ENCODE results near the gene BTG3. TPM values are rescaled to one million over a fixed set of nuclear protein-coding genes. Genes with fewer than 3 reads are reported as not detected.

The BTG3 gene
- total and polyA plus RNA-seq, 9 of the 15 experiments (the other 6 are each of a cell fraction or from before 2014, with no cell fraction given) = 11.7 to 43.0 (median 29.7) TPM

DNA sequence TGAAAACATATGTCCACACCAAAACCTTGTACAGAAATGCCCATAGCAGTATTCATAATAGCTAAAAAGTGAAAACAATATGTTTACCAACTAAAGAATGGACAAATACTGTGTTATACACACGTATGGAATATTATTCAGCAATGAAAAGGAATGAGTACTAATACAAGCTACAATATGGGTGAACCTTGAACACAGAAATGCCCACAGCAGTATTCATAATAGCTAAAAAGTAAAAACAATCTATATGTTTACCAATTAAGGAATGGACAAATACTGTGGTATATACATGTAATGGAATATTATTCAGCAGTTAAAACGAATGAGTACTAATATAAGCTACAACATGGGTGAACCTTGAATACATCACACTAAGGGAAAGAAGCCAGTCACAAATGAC lies 3.0 kb downstream of the BTG3 start:
- ChIA-PET CTCF (ENCODE audit: low intra/inter-chr PET ratio) (no interaction called here), POLR2A (interaction anchor here (0.9 to 3.6 kb wide), 3 partner anchors 8 to 24 kb away, joined by 3 to 31 read pairs (median 4); no protein-coding TSS in a partner anchor)
- Histone ChIP-seq H4K20me1 (replicated peaks; ENCODE audit: control insufficient read depth, insufficient read depth, low read length) (no peaks in the 10 kb centered on the region), H3K27me3 (ENCODE audit: control insufficient read depth in 2 of 2, insufficient read depth in 2 of 2, low read length in 2 of 2) (no peaks in the 10 kb centered on the region), H3K4me2 (ENCODE audit: insufficient read depth, low read length) (peak overlapping the region; percentile 20; the same call in 1 of the 2 replicates), H3K4me3 (no peak overlapping the region), H3K9ac (ENCODE audit: insufficient read depth in 1 of 2, low read depth in 2 of 2, low read length in 2 of 2) (peak overlapping the region in 1 of 2 experiments; percentile 99; a peak in 1 of 4 replicates), H3K9me1 (ENCODE audit: control insufficient read depth, insufficient read depth, low read length) (no peaks in the 10 kb centered on the region), H3K4me1 (replicated peaks in 1 of 2; ENCODE audit: control insufficient read depth in 2 of 2, insufficient read depth in 2 of 2, low read length in 2 of 2) (peaks cover 2 to 15% of the 10 kb centered on the region in 2 experiments; a peak in 4 of 5 replicates), H3K36me3 (ENCODE audit: control insufficient read depth, insufficient read depth, low read length) (peaks cover 61% of the 10 kb centered on the region), H3K27ac (ENCODE audit: extremely low read depth, low read depth, low read length) (no peak overlapping the region), H3K9me3 (replicated peaks; ENCODE audit: control insufficient read depth, insufficient read depth, low read depth, low read length) (no peaks in the 10 kb centered on the region), H2AFZ (ENCODE audit: low read depth, low read length) (no peak overlapping the region), H3K79me2 (ENCODE audit: control insufficient read depth, insufficient read depth, low read length) (peaks cover 78% of the 10 kb centered on the region)
- BruUV-seq (replicated peaks) = no TSS peak
- intact Hi-C loops (cut with micrococcal nuclease) (no loop called here), in situ Hi-C loops (cut with MboI) (no loop called here)
- DNase-seq (ENCODE audit: extremely low read depth in 1 of 4, low spot score in 3 of 4) (no peak), FAIRE-seq (no peak), ATAC-seq (no peak)
- WGBS (ENCODE audit: insufficient coverage, low coverage, missing lambda C conversion rate) = 95% methylated on average over 2 of the region's 2 CpGs
- TF ChIP-seq MTF1 (CRISPR knock-in tag; IDR thresholded peaks at IDR 0.05; ENCODE audit: borderline replicate concordance) (no peak), TARDBP (IDR thresholded peaks at IDR 0.05) (no peak), SAP30 (IDR thresholded peaks at IDR 0.05; ENCODE audit: borderline replicate concordance, insufficient read depth, low read depth, low read length, poor library complexity, severe bottlenecking) (no peak), RBM22 (IDR thresholded peaks at IDR 0.05; ENCODE audit: low read depth, low read length, poor library complexity, severe bottlenecking) (no peak), DDX20 (tag; IDR thresholded peaks at IDR 0.05; ENCODE audit: low read depth) (no peak), CSDE1 (IDR thresholded peaks at IDR 0.05) (no peak), KHSRP (IDR thresholded peaks at IDR 0.05) (0 out of 2 replicates have a peak, but pooled peaks have one; percentile 18), BCOR (IDR thresholded peaks at IDR 0.05) (peak; percentile 27; the same call in 1 of the 2 replicates), NFIX (CRISPR knock-in tag; IDR thresholded peaks at IDR 0.05; ENCODE audit: low read depth) (no peak), CEBPG (CRISPR knock-in tag; IDR thresholded peaks at IDR 0.05) (no peak), CEBPG (tag; conservative IDR thresholded peaks at IDR 0.05 in 1 of 2, IDR thresholded peaks at IDR 0.05 in 1 of 2) (no peak), MED1 (CRISPR knock-in tag; IDR thresholded peaks at IDR 0.05; ENCODE audit: borderline replicate concordance) (no peak)
- TF ChIP-seq, protein P1, sequence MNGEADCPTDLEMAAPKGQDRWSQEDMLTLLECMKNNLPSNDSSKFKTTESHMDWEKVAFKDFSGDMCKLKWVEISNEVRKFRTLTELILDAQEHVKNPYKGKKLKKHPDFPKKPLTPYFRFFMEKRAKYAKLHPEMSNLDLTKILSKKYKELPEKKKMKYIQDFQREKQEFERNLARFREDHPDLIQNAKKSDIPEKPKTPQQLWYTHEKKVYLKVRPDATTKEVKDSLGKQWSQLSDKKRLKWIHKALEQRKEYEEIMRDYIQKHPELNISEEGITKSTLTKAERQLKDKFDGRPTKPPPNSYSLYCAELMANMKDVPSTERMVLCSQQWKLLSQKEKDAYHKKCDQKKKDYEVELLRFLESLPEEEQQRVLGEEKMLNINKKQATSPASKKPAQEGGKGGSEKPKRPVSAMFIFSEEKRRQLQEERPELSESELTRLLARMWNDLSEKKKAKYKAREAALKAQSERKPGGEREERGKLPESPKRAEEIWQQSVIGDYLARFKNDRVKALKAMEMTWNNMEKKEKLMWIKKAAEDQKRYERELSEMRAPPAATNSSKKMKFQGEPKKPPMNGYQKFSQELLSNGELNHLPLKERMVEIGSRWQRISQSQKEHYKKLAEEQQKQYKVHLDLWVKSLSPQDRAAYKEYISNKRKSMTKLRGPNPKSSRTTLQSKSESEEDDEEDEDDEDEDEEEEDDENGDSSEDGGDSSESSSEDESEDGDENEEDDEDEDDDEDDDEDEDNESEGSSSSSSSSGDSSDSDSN (IDR thresholded peaks at IDR 0.05; ENCODE audit: borderline replicate concordance in 1 of 2, low read depth in 2 of 2, low read length in 2 of 2) = no peak
- TF ChIP-seq, protein P2, sequence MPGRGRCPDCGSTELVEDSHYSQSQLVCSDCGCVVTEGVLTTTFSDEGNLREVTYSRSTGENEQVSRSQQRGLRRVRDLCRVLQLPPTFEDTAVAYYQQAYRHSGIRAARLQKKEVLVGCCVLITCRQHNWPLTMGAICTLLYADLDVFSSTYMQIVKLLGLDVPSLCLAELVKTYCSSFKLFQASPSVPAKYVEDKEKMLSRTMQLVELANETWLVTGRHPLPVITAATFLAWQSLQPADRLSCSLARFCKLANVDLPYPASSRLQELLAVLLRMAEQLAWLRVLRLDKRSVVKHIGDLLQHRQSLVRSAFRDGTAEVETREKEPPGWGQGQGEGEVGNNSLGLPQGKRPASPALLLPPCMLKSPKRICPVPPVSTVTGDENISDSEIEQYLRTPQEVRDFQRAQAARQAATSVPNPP (IDR thresholded peaks at IDR 0.05; ENCODE audit: borderline replicate concordance, insufficient read depth, insufficient read length) = no peak
- TF ChIP-seq, protein P3, sequence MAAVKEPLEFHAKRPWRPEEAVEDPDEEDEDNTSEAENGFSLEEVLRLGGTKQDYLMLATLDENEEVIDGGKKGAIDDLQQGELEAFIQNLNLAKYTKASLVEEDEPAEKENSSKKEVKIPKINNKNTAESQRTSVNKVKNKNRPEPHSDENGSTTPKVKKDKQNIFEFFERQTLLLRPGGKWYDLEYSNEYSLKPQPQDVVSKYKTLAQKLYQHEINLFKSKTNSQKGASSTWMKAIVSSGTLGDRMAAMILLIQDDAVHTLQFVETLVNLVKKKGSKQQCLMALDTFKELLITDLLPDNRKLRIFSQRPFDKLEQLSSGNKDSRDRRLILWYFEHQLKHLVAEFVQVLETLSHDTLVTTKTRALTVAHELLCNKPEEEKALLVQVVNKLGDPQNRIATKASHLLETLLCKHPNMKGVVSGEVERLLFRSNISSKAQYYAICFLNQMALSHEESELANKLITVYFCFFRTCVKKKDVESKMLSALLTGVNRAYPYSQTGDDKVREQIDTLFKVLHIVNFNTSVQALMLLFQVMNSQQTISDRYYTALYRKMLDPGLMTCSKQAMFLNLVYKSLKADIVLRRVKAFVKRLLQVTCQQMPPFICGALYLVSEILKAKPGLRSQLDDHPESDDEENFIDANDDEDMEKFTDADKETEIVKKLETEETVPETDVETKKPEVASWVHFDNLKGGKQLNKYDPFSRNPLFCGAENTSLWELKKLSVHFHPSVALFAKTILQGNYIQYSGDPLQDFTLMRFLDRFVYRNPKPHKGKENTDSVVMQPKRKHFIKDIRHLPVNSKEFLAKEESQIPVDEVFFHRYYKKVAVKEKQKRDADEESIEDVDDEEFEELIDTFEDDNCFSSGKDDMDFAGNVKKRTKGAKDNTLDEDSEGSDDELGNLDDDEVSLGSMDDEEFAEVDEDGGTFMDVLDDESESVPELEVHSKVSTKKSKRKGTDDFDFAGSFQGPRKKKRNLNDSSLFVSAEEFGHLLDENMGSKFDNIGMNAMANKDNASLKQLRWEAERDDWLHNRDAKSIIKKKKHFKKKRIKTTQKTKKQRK (IDR thresholded peaks at IDR 0.05; ENCODE audit: borderline replicate concordance, low read depth, low read length) = no peak

All from K562 (cell line).